Activated CD4-positive, alpha-beta T cell treated with anti-CD3 and anti-CD28 coated beads, Interleukin-2, Interleukin-4, amounts not matched to agents 100 ng/mL and 50 ng/mL, durations not matched to agents 16 hours and 8 hours (primary cell): ENCODE data around the gene NDUFAF2.
"Not testable (repeated sequence)": the region's sequence is repeated elsewhere in the genome, so short reads cannot be mapped to it uniquely, and the experiment has no call there.

Experiments used
- DNase-seq: peaks from one replicate; pipeline ENCODE4 v3.0.0-alpha.2; 2020; ENCODE audit warnings: low spot score

Gene NDUFAF2

DNA sequence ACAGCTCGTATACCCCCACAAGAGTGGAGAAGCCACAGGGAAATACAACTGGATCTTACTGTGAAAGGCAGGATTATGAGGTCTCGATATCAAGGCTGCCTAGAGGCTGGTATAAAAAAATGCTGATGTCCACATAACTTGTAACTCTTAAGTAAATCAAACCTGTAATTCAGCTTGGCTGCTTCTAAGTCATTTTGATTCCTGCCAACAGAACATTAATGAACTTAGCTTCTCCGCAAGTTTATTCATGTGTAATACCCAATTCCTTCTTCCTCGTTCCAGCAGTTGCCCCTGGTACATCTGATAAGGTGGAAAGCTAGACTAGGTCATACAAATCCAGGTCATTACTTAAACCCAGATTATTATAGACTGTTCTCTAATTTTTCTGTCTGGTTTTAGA, 233.7 kb downstream of the NDUFAF2 start:
- no peak for DNase-seq

DNA sequence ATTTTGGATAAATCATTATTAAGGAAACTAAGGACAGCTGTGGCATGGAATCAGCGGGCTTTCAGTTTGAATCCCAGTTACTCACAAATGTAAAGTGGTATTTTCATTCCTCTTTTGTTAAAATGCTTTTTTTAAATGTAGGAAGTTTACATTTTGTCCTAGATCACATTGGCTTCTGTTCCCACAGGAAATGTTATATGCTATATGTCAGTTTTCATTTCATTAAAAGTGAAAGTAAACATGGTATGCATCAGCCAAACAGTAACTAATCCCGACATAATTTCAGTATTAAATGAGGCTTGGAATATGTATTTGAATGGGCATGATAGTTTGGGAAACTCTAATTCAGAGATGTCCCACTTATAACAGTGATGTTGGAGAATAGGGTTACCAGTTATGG, 235.9 kb downstream of the NDUFAF2 start:
- no peak for DNase-seq

DNA sequence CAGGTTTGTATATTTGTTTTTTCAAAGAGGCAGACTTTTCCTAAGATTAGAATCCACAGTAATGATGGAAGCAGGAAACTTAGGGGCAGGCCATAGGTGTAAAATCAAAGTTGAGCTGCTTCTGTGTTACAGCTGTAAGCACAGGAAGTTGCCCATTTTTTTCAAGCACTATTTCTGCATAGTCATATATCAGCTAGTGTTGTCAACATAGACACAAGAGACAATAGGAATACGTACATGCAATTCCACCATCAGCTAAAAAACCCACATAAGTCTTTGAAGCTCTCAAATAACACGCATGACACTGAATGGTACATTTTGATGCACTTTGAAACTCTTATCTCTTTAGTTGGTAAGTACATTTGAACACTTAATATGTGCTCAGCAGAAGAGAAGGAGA, 237.4 kb downstream of the NDUFAF2 start:
- no peak for DNase-seq

DNA sequence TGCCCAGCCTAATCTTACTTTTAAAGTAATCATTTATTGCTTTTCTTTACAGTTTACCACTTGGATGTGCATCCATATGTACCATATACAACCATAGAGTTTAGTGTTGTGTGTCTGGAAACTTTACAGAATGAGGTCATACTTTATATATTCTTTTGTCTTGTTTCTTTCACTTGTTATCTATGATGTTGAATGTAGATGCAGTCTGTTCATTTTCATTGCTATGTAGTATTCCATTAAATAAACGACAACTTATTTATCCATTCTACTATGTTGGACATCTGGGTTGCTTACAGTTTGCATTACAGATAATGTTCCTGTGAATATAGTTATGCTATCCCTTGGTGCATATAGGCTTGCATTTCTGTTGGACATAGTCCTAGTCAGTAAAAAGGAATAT, 238.5 kb downstream of the NDUFAF2 start:
- no peak for DNase-seq

DNA sequence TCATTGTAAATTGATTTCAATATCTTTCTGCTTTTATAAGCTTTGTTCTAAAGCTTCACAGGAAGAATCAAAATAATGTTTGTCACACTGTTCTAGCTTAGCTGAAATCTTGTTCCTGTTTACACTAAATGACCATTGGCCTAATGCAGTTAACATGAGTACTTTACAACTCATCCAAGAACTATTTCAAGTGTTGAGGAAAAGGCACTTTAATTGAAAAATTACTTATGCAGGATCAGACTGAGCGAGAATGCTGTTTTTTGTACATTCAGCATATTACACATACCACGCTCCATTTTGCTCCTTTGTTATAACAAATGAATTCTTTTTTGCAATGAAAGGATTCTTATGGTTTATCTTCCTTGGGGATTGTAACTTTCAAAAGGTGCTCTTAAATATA, 239.7 kb downstream of the NDUFAF2 start:
- DNase-seq: no peak

DNA sequence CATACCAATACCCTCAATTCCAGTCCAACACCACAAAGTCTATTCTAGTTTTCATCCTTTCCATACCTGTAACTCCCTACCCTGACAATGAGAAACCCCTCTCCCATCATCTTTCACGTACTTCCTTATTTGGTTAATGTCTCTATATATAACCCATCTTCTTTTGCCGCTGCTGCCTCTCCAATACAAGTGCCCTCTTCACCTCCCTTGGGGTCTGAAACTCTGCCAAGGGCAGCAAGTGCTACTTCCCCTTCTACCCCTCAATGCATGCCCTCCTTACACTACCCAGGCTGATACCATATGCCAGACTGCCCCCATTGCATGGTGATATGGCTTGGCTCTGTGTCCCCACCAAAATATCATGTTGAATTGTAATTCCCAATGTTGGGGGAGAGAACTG, 241.6 kb downstream of the NDUFAF2 start:
- DNase-seq: no peak

DNA sequence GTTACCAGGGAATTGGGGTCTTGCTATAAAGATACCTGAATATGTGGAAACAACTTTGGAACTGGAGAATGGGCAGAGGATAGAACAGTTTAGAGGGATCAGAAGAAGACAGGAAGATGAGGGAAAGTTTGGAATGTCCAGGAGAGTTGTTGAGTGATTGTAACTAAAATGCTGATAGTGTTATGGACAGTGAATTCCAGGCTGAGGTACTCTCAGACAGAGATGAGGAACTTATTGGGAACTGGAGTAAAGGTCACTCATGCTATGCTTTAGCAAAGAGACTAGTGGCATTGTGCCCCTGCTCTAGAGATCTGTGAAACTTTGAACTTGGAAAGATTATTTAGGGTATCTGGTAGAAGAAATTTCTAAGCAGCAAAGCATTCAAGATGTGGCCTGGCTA, 242.3 kb downstream of the NDUFAF2 start:
- not testable (repeated sequence) for DNase-seq

DNA sequence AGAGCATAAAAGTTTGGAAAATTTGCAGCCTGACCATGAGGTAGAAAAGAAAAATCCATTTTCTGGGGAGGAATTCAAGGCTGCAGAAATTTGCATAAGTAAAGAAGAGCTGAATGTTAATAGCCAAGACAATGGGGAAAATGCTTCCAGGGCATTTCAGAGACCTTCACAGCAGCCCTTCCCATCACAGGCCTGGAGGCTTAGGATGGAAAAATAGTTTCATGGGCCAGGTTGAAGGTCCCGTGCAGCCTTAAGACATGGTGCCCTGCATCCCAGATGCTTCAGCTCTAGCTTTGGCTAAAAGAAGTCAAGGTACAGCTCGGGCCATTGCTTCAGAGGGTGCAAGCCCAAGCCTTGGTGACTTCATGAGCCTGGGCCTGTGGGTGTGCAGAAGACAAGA, 242.8 kb downstream of the NDUFAF2 start:
- not testable (repeated sequence) for DNase-seq

DNA sequence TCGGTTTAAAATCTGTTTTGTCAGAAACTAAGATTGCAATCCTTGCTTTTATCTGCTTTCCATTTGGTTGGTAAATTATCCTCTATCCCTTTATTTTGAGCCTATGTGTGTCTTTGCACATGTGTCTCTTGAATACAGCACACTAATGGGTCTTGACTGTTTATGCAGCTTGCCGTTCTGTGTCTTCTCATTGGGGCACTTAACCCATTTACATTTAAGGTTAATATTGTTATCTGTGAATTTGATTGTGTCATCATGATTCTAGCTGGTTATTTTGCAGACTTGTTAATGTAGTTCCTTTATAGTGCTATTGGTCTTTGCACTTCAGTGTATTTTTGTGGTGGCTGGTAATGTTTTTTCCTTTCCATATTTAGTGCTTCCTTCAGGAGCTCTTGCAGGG, 253.6 kb downstream of the NDUFAF2 start:
- DNase-seq: no peak

DNA sequence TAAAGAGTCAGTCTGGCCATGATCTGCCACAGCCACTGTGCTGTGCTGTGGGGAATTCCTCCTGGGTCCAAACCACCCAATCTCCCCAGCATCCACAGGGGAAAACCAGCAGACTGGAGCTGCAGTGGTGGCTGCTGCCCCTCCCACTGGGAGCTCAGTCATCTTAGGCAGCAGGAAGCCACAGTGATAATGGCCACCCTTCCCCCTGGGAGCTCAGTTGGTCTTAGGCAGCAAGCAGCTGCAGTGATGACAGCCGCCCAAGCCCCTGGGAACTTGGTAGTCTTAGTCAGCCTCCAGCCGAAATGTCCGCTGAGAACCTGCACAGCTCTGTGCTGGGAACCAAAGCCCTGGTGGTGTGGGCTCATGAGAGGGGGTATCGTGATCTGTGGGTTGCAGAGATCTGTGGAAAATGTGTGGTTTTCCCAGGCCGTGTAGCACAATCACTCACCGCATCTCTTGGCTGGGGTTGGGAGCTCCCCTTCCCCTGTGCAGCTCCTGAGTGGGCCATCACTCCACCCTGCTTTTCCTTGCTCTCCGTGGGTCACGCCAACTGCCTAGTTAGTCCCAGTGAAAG, 255.7 kb downstream of the NDUFAF2 start:
- DNase-seq: no peak

DNA sequence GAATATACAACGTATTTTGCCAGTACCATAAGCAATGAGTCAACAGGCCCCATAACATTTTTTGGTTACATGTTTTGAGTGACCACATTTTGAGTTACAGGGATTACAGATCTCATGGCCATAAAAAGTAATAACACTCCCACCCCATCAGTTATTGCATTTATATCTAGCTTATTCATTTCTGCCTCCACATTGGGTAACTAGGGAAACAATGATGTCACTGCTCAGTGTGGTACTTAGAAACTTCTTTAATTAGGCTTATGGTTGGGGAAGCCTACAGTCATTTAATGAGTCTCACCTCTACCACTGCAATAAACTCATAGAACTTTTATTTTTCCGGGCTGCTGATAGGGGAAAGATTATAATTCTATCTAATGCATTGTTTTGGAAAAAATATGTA, 257.2 kb downstream of the NDUFAF2 start:
- peak; percentile 81 for DNase-seq
